HEK293T (cell line): ENCODE data around the gene STX16.

Experiments
- BHLHE40 ChIP-seq: fragments of 450-650 bp; IDR thresholded peaks from 2 replicates; pipeline ENCODE4 v1.6.1; 2016; ENCODE audit warnings: mild to moderate bottlenecking, moderate library complexity, borderline replicate concordance
- ELF4 ChIP-seq: fragments of 450-650 bp; IDR thresholded peaks from 2 replicates; pipeline ENCODE4 v1.6.1; 2017; ENCODE audit warnings: antibody characterized with exemption
- FOXA1 ChIP-seq: fragments of 450-650 bp; IDR thresholded peaks from 2 replicates; pipeline ENCODE4 v1.6.1; 2016; ENCODE audit warnings: mild to moderate bottlenecking
- FOXK2 ChIP-seq: fragments of 450-650 bp; IDR thresholded peaks from 2 replicates; pipeline ENCODE4 v1.6.1; 2016; ENCODE audit warnings: mild to moderate bottlenecking
- FOXM1 ChIP-seq: fragments of 450-650 bp; IDR thresholded peaks from 2 replicates; pipeline ENCODE4 v1.6.1; 2017; ENCODE audit warnings: mild to moderate bottlenecking, borderline replicate concordance
- L3MBTL2 ChIP-seq: fragments of 450-650 bp; conservative IDR thresholded peaks from 2 replicates; pipeline ENCODE4 v1.6.1; 2016; ENCODE audit warnings: mild to moderate bottlenecking
- NFRKB ChIP-seq: fragments of 450-650 bp; IDR thresholded peaks from 2 replicates; pipeline ENCODE4 v1.6.1; 2016; ENCODE audit warnings: mild to moderate bottlenecking, moderate library complexity
- SP1 ChIP-seq: fragments of 450-650 bp; IDR thresholded peaks from 2 replicates; pipeline ENCODE4 v1.6.1; 2017
- SUZ12 ChIP-seq: fragments of 450-650 bp; IDR thresholded peaks from 2 replicates; pipeline ENCODE4 v1.6.1; 2016; ENCODE audit warnings: mild to moderate bottlenecking
- ZNF384 ChIP-seq: fragments of 450-650 bp; IDR thresholded peaks from 2 replicates; pipeline ENCODE4 v1.6.1; 2016

DNA sequence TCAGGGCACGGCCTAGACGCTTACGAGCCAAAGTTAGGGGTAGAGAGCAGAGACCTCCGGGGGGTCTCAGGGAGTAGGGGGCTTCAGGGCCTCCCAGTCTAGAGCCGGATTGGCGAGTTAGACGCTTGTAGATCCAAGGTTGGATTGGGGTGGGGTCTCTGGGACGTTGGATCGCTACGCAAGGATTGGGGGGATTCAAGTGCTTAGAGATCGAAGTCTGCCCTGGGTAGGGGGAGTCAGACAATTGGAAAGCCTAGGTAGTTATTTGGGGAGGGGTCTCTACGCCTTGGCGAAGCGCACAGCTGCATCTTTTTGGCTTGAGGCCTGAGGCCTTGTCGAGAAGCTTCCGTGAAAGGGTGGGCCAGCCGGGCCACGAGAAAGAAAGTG is 469 bp downstream of the STX16 start:
- TF ChIP-seq NFRKB (no peak), BHLHE40 (no peak), FOXA1 (no peak), ZNF384 (no peak), L3MBTL2 (no peak), SUZ12 (no peak), FOXM1 (no peak), SP1 (no peak), ELF4 (no peak), FOXK2 (no peak)
